ENCODE data around the gene MARCHF2. TPM values are rescaled to one million over a fixed set of nuclear protein-coding genes. Genes with fewer than 3 reads are reported as not detected.
"Not testable (repeated sequence)": the region's sequence is repeated elsewhere in the genome, so short reads cannot be mapped to it uniquely, and the experiment has no call there.

The MARCHF2 gene
- total RNA-seq, 4 donors from 2014 or later: 53.5 to 110 (median 60.8) TPM

- no peak overlapping the region for H3K4me3 ChIP-seq (ENCODE audit: low read depth, poor library complexity, severe bottlenecking)
- no peak for DNase-seq (ENCODE audit: low spot score in 2 of 2)
- intact Hi-C loops (cut with DNase I; ENCODE audit: low total_unique reads): no loop called here
- 81 to 89% methylated on average over 18 of the region's 18 CpGs for WGBS, 2 donors
- TF ChIP-seq CTCF (IDR thresholded peaks at IDR 0.05) (no peak), POLR2A (IDR thresholded peaks at IDR 0.05) (no peak)
Observed at GRCh38 chr19:8404391-8405151, 8.5 kb upstream of the MARCHF2 start.

- 83 to 84% methylated on average over 13 of the region's 13 CpGs for WGBS, 2 donors
- intact Hi-C loops (cut with DNase I; ENCODE audit: low total_unique reads); H3K4me3 ChIP-seq (ENCODE audit: low read depth, poor library complexity, severe bottlenecking); DNase-seq (ENCODE audit: low spot score in 2 of 2): not testable (repeated sequence)
Observed at GRCh38 chr19:8410718-8411117, 2.4 kb upstream of the MARCHF2 start.

GRCh38 chr19:8413629-8413995 is 507 bp downstream of the MARCHF2 start:
- 16 to 17% methylated on average over 3 of the region's 3 CpGs for WGBS, 2 donors
- no peak for DNase-seq (ENCODE audit: low spot score in 2 of 2)
- H3K4me3 ChIP-seq (ENCODE audit: low read depth, poor library complexity, severe bottlenecking): peak overlapping the region; percentile 77
- intact Hi-C loops (cut with DNase I; ENCODE audit: low total_unique reads): no loop called here
- TF ChIP-seq POLR2A (IDR thresholded peaks at IDR 0.05) (no peak), CTCF (IDR thresholded peaks at IDR 0.05) (no peak)

GRCh38 chr19:8416796-8417195 is 3.7 kb downstream of the MARCHF2 start:
- WGBS, 2 donors: 73 to 85% methylated on average over 4 of the region's 4 CpGs
- intact Hi-C loops (cut with DNase I; ENCODE audit: low total_unique reads): loop anchor here (5.0 kb wide), 1 partner anchor 156 kb away; no protein-coding TSS in a partner anchor
- TF ChIP-seq POLR2A (IDR thresholded peaks at IDR 0.05) (no peak), CTCF (IDR thresholded peaks at IDR 0.05) (no peak)
- H3K4me3 ChIP-seq (ENCODE audit: low read depth, poor library complexity, severe bottlenecking): no peak overlapping the region
- no peak for DNase-seq (ENCODE audit: low spot score in 2 of 2)

- no peak for DNase-seq (ENCODE audit: low spot score in 2 of 2)
- intact Hi-C loops (cut with DNase I; ENCODE audit: low total_unique reads): no loop called here
- TF ChIP-seq POLR2A (IDR thresholded peaks at IDR 0.05): no peak
- TF ChIP-seq CTCF (IDR thresholded peaks at IDR 0.05): no peak
- WGBS, 2 donors: 91 to 94% methylated on average over 27 to 28 of the region's 28 CpGs
- H3K4me3 ChIP-seq (ENCODE audit: low read depth, poor library complexity, severe bottlenecking): no peak overlapping the region
Observed at GRCh38 chr19:8421484-8422461, 8.7 kb downstream of the MARCHF2 start.

- no peak overlapping the region for H3K4me3 ChIP-seq (ENCODE audit: low read depth, poor library complexity, severe bottlenecking)
- WGBS, 2 donors: 6 to 12% methylated on average over 9 of the region's 9 CpGs
- intact Hi-C loops (cut with DNase I; ENCODE audit: low total_unique reads): no loop called here
- TF ChIP-seq CTCF (IDR thresholded peaks at IDR 0.05): no peak
- no peak for TF ChIP-seq POLR2A (IDR thresholded peaks at IDR 0.05)
- DNase-seq (ENCODE audit: low spot score in 2 of 2): peak; percentile 94 to 98
Observed at GRCh38 chr19:8423817-8424223, 10.7 kb downstream of the MARCHF2 start.

- WGBS, 2 donors: 90 to 94% methylated on average over 6 of the region's 6 CpGs
- DNase-seq (ENCODE audit: low spot score in 2 of 2); intact Hi-C loops (cut with DNase I; ENCODE audit: low total_unique reads); H3K4me3 ChIP-seq (ENCODE audit: low read depth, poor library complexity, severe bottlenecking): not testable (repeated sequence)
Observed at GRCh38 chr19:8425331-8425730, 12.2 kb downstream of the MARCHF2 start.

Measured in lower leg skin (tissue), 4 donors.